ENCODE results near the gene DYNC1LI1. TPM values are rescaled to one million over a fixed set of nuclear protein-coding genes. Genes with fewer than 3 reads are reported as not detected.
A peak's percentile ranks its signal among the peaks of the same experiment; 100 is the strongest.

DYNC1LI1 gene
- total and polyA plus RNA-seq, 9 of the 15 experiments (the other 6 are each of a cell fraction or from before 2014, with no cell fraction given), result 21.0 to 85.4 (median 61.3) TPM

DNA sequence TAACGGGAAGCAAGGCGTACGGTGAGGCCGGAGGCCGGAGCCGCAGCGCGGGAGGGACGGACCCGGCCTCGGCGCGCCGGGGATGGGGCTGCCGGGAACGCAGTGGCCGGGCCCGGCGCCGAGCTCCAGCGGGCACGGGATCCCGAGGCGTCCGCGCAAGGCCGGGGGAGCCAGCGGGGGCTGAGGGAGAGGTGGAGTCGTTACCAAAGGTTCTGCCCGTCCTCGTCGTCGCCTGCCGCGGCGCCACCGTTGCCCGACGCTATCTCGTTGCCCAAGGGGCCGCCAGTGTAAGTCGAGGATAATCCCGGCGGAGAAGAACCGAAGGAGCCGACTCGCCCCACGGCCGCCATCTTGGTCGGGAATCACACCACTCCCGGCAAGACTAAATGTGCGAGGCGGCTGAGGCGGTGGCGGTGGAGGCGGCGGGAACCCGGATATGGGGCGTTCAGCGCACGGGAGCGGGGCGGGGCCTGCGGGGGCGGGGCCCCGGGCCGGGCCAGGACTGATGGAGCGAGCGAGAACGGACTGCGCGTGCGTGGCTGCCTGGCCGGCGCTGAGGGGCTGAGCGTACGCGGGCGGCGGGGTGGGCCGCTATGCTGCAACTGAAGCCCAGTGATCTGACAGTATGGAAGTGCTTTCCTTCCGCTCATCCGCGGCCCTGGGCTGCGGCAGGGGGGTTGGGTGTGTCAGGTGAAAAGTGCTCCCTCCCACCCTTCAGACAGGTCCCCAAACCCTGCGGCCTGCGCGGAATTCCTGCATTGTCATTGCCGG, at the start of gene DYNC1LI1 (continued):
- TF ChIP-seq, protein P1, sequence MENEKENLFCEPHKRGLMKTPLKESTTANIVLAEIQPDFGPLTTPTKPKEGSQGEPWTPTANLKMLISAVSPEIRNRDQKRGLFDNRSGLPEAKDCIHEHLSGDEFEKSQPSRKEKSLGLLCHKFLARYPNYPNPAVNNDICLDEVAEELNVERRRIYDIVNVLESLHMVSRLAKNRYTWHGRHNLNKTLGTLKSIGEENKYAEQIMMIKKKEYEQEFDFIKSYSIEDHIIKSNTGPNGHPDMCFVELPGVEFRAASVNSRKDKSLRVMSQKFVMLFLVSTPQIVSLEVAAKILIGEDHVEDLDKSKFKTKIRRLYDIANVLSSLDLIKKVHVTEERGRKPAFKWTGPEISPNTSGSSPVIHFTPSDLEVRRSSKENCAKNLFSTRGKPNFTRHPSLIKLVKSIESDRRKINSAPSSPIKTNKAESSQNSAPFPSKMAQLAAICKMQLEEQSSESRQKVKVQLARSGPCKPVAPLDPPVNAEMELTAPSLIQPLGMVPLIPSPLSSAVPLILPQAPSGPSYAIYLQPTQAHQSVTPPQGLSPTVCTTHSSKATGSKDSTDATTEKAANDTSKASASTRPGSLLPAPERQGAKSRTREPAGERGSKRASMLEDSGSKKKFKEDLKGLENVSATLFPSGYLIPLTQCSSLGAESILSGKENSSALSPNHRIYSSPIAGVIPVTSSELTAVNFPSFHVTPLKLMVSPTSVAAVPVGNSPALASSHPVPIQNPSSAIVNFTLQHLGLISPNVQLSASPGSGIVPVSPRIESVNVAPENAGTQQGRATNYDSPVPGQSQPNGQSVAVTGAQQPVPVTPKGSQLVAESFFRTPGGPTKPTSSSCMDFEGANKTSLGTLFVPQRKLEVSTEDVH (IDR thresholded peaks at IDR 0.05; ENCODE audit: low read depth, partially characterized antibody), result peak; percentile 12
- TF ChIP-seq TFAM (CRISPR knock-in tag; conservative IDR thresholded peaks at IDR 0.05) (no peak), ZNF282 (CRISPR knock-in tag; IDR thresholded peaks at IDR 0.05) (peak; percentile 75; the same call in 1 of the 2 replicates), SOX6 (IDR thresholded peaks at IDR 0.05) (peak; percentile 14; the same call in 1 of the 2 replicates), RBM39 (optimal IDR thresholded peaks at IDR 0.05; ENCODE audit: low read depth, low read length) (no peak), SIN3A (IDR thresholded peaks at IDR 0.05; ENCODE audit: borderline replicate concordance in 2 of 2, control insufficient read depth in 1 of 2, low read depth in 2 of 2, low read length in 2 of 2) (peak; percentile 23 to 34; a peak in 2 of 4 replicates), SAFB2 (IDR thresholded peaks at IDR 0.05; ENCODE audit: borderline replicate concordance, low read depth, low read length, severe bottlenecking) (no peak)
- TF ChIP-seq, protein P2, sequence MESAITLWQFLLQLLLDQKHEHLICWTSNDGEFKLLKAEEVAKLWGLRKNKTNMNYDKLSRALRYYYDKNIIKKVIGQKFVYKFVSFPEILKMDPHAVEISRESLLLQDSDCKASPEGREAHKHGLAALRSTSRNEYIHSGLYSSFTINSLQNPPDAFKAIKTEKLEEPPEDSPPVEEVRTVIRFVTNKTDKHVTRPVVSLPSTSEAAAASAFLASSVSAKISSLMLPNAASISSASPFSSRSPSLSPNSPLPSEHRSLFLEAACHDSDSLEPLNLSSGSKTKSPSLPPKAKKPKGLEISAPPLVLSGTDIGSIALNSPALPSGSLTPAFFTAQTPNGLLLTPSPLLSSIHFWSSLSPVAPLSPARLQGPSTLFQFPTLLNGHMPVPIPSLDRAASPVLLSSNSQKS (CRISPR knock-in tag; IDR thresholded peaks at IDR 0.05), result no peak
- TF ChIP-seq, protein P3, sequence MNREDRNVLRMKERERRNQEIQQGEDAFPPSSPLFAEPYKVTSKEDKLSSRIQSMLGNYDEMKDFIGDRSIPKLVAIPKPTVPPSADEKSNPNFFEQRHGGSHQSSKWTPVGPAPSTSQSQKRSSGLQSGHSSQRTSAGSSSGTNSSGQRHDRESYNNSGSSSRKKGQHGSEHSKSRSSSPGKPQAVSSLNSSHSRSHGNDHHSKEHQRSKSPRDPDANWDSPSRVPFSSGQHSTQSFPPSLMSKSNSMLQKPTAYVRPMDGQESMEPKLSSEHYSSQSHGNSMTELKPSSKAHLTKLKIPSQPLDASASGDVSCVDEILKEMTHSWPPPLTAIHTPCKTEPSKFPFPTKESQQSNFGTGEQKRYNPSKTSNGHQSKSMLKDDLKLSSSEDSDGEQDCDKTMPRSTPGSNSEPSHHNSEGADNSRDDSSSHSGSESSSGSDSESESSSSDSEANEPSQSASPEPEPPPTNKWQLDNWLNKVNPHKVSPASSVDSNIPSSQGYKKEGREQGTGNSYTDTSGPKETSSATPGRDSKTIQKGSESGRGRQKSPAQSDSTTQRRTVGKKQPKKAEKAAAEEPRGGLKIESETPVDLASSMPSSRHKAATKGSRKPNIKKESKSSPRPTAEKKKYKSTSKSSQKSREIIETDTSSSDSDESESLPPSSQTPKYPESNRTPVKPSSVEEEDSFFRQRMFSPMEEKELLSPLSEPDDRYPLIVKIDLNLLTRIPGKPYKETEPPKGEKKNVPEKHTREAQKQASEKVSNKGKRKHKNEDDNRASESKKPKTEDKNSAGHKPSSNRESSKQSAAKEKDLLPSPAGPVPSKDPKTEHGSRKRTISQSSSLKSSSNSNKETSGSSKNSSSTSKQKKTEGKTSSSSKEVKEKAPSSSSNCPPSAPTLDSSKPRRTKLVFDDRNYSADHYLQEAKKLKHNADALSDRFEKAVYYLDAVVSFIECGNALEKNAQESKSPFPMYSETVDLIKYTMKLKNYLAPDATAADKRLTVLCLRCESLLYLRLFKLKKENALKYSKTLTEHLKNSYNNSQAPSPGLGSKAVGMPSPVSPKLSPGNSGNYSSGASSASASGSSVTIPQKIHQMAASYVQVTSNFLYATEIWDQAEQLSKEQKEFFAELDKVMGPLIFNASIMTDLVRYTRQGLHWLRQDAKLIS (CRISPR knock-in tag; IDR thresholded peaks at IDR 0.05), result no peak; the same call in 1 of the 2 replicates
- TF ChIP-seq, protein P4, sequence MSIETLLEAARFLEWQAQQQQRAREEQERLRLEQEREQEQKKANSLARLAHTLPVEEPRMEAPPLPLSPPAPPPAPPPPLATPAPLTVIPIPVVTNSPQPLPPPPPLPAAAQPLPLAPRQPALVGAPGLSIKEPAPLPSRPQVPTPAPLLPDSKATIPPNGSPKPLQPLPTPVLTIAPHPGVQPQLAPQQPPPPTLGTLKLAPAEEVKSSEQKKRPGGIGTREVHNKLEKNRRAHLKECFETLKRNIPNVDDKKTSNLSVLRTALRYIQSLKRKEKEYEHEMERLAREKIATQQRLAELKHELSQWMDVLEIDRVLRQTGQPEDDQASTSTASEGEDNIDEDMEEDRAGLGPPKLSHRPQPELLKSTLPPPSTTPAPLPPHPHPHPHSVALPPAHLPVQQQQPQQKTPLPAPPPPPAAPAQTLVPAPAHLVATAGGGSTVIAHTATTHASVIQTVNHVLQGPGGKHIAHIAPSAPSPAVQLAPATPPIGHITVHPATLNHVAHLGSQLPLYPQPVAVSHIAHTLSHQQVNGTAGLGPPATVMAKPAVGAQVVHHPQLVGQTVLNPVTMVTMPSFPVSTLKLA (conservative IDR thresholded peaks at IDR 0.05), result peak; percentile 29 to 56; a peak in 3 of 4 replicates
- TF ChIP-seq, protein P5, sequence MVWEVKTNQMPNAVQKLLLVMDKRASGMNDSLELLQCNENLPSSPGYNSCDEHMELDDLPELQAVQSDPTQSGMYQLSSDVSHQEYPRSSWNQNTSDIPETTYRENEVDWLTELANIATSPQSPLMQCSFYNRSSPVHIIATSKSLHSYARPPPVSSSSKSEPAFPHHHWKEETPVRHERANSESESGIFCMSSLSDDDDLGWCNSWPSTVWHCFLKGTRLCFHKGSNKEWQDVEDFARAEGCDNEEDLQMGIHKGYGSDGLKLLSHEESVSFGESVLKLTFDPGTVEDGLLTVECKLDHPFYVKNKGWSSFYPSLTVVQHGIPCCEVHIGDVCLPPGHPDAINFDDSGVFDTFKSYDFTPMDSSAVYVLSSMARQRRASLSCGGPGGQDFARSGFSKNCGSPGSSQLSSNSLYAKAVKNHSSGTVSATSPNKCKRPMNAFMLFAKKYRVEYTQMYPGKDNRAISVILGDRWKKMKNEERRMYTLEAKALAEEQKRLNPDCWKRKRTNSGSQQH (CRISPR knock-in tag; IDR thresholded peaks at IDR 0.05), result no peak
- TF ChIP-seq, protein P6, sequence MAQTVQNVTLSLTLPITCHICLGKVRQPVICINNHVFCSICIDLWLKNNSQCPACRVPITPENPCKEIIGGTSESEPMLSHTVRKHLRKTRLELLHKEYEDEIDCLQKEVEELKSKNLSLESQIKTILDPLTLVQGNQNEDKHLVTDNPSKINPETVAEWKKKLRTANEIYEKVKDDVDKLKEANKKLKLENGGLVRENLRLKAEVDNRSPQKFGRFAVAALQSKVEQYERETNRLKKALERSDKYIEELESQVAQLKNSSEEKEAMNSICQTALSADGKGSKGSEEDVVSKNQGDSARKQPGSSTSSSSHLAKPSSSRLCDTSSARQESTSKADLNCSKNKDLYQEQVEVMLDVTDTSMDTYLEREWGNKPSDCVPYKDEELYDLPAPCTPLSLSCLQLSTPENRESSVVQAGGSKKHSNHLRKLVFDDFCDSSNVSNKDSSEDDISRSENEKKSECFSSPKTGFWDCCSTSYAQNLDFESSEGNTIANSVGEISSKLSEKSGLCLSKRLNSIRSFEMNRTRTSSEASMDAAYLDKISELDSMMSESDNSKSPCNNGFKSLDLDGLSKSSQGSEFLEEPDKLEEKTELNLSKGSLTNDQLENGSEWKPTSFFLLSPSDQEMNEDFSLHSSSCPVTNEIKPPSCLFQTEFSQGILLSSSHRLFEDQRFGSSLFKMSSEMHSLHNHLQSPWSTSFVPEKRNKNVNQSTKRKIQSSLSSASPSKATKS (CRISPR knock-in tag; IDR thresholded peaks at IDR 0.05), result no peak

Data from K562 (cell line).